Measurements from ENCODE around the gene ZDHHC14. TPM values are rescaled to one million over a fixed set of nuclear protein-coding genes. Genes with fewer than 3 reads are reported as not detected.

Gene ZDHHC14
- total RNA-seq, 2 experiments from 2014 or later, result 1.3 to 1.6 TPM

- no peak for DNase-seq
- no peak overlapping the region for H3K27ac ChIP-seq (ENCODE audit: low read depth in 1 of 2, low read length in 2 of 2)
- peaks cover 6% of the 10 kb centered on the region for H3K9me3 Mint-ChIP-seq
- no peak for TF ChIP-seq CTCF (IDR thresholded peaks at IDR 0.05)
- no peaks in the 10 kb centered on the region for H3K27me3 Mint-ChIP-seq
- ATAC-seq (ENCODE audit: poor library complexity), result no peak
- no peaks in the 10 kb centered on the region for H3K4me1 Mint-ChIP-seq (ENCODE audit: low read depth)
- CTCF ChIA-PET, result interaction anchor here (0.5 kb wide), 1 partner anchor 538 kb away, joined by 3 read pairs; no protein-coding TSS in a partner anchor
- H3K9me3 ChIP-seq (ENCODE audit: control insufficient read depth in 1 of 2, insufficient read depth in 1 of 2, low read length in 2 of 2), result peaks cover 7% of the 10 kb centered on the region in 2 experiments
- no peaks in the 10 kb centered on the region for H3K36me3 ChIP-seq (ENCODE audit: insufficient read depth, low read length)
- no peaks in the 10 kb centered on the region for H3K36me3 Mint-ChIP-seq (ENCODE audit: low read depth)
- H3K27me3 ChIP-seq (ENCODE audit: control insufficient read depth in 1 of 2, insufficient read depth in 2 of 2, low read length in 2 of 2), result no peaks in the 10 kb centered on the region
- POLR2A ChIA-PET, result no interaction called here
- no peak overlapping the region for H3K27ac Mint-ChIP-seq
- H3K4me3 ChIP-seq (ENCODE audit: low read length), result no peak overlapping the region
- H3K4me3 Mint-ChIP-seq, result no peak overlapping the region
- intact Hi-C loops (cut with DNase I, micrococcal nuclease), result no loop called here
- no peaks in the 10 kb centered on the region for H3K4me1 ChIP-seq (ENCODE audit: insufficient read depth, low read length)
Observed at GRCh38 chr6:157721830-157722229, 340.8 kb downstream of the ZDHHC14 start.

GRCh38 chr6:157723376-157723775 is 342.4 kb downstream of the ZDHHC14 start:
- CTCF ChIA-PET, result no interaction called here

GRCh38 chr6:157724138-157724820 is 343.3 kb downstream of the ZDHHC14 start:
- Histone ChIP-seq H3K9me3 (ENCODE audit: control insufficient read depth in 1 of 2, insufficient read depth in 1 of 2, low read length in 2 of 2) (peaks cover 7% of the 10 kb centered on the region in 2 experiments), H3K27me3 (ENCODE audit: control insufficient read depth in 1 of 2, insufficient read depth in 2 of 2, low read length in 2 of 2) (no peaks in the 10 kb centered on the region), H3K27ac (ENCODE audit: low read depth in 1 of 2, low read length in 2 of 2) (no peak overlapping the region), H3K4me3 (ENCODE audit: low read length) (no peak overlapping the region), H3K36me3 (ENCODE audit: insufficient read depth, low read length) (no peaks in the 10 kb centered on the region), H3K4me1 (ENCODE audit: insufficient read depth, low read length) (no peaks in the 10 kb centered on the region)
- Mint-ChIP-seq H3K4me1 (ENCODE audit: low read depth) (no peaks in the 10 kb centered on the region), H3K9me3 (peaks cover 6% of the 10 kb centered on the region), H3K27me3 (no peaks in the 10 kb centered on the region), H3K36me3 (ENCODE audit: low read depth) (no peaks in the 10 kb centered on the region), H3K27ac (no peak overlapping the region), H3K4me3 (no peak overlapping the region)
- ChIA-PET CTCF (no interaction called here), POLR2A (no interaction called here)
- ATAC-seq (ENCODE audit: poor library complexity) (no peak), DNase-seq (no peak)
- no peak for TF ChIP-seq CTCF (IDR thresholded peaks at IDR 0.05)
- intact Hi-C loops (cut with DNase I, micrococcal nuclease), result no loop called here

More at GRCh38 chr6:157723376-157723775, 342.4 kb downstream of the ZDHHC14 start:
- Mint-ChIP-seq H3K36me3 (ENCODE audit: low read depth) (no peaks in the 10 kb centered on the region), H3K9me3 (peaks cover 6% of the 10 kb centered on the region), H3K4me1 (ENCODE audit: low read depth) (no peaks in the 10 kb centered on the region), H3K4me3 (no peak overlapping the region), H3K27ac (no peak overlapping the region), H3K27me3 (no peaks in the 10 kb centered on the region)
- Histone ChIP-seq H3K4me3 (ENCODE audit: low read length) (no peak overlapping the region), H3K9me3 (ENCODE audit: control insufficient read depth in 1 of 2, insufficient read depth in 1 of 2, low read length in 2 of 2) (peaks cover 7% of the 10 kb centered on the region in 2 experiments), H3K27ac (ENCODE audit: low read depth in 1 of 2, low read length in 2 of 2) (no peak overlapping the region), H3K27me3 (ENCODE audit: control insufficient read depth in 1 of 2, insufficient read depth in 2 of 2, low read length in 2 of 2) (no peaks in the 10 kb centered on the region), H3K36me3 (ENCODE audit: insufficient read depth, low read length) (no peaks in the 10 kb centered on the region), H3K4me1 (ENCODE audit: insufficient read depth, low read length) (no peaks in the 10 kb centered on the region)
- DNase-seq (no peak), ATAC-seq (ENCODE audit: poor library complexity) (no peak)
- TF ChIP-seq CTCF (IDR thresholded peaks at IDR 0.05), result no peak
- intact Hi-C loops (cut with DNase I, micrococcal nuclease), result no loop called here
- POLR2A ChIA-PET, result no interaction called here
